ENCODE data around the gene TAS2R60.

- no peak for TF ChIP-seq CTCF (IDR thresholded peaks at IDR 0.05; ENCODE audit: low read depth, low read length, missing input control)
- no peak for TF ChIP-seq GABPA (IDR thresholded peaks at IDR 0.05 in 1 of 2, conservative IDR thresholded peaks at IDR 0.05 in 1 of 2)
- no peak for TF ChIP-seq REST (IDR thresholded peaks at IDR 0.05)
- no peak for TF ChIP-seq RXRA (IDR thresholded peaks at IDR 0.05)
- TF ChIP-seq TAF1 (conservative IDR thresholded peaks at IDR 0.05), result no peak
Measured at GRCh38 chr7:143455942-143456341, 12.7 kb downstream of the TAS2R60 start.

Measured in liver (tissue), 3 donors.